ENCODE results near the gene HERC2. TPM values are rescaled to one million over a fixed set of nuclear protein-coding genes. Genes with fewer than 3 reads are reported as not detected.
"Not testable (repeated sequence)": the region's sequence is repeated elsewhere in the genome, so short reads cannot be mapped to it uniquely, and the experiment has no call there.

Gene HERC2
- total RNA-seq, 2 experiments from 2014 or later = 26.8 to 35.0 TPM

DNA sequence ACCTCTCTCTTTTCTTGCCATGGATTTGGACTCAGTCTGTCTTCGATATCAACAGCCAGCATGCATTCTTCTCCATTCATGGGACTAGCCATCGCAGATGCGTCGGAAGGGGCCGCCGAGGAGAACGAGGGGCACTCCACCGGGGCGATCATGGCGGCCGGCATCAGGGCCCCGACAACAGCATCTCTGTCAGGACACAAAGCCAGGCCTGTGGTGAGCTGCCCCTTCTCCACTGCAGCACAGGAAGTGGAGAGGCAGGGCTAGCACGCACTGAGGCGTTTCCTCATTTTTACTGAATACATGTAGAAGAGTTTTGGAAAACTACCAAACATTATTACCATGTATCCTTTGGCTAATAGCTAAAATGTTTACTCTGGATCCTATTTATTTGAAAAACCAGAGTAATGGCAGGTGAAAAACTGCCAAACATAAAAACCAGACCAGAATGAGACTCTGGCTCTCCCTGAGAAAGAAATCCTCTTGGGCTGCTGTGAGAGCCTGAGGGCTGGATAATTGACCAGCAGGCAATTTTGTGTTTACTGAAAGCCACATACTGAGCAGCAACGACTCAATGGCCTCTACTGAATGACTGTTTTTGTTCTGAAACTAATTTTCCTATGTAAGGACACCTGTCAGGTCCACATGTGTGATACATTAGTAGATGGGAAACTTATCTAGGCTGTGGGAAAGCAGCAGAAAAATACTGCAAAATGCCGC, 153.4 kb downstream of the HERC2 start:
- CTCF ChIA-PET; ATAC-seq; H3K4me3 Mint-ChIP-seq; H3K27ac Mint-ChIP-seq; POLR2A ChIA-PET; H3K9me3 Mint-ChIP-seq (ENCODE audit: low read depth); DNase-seq; H3K4me1 Mint-ChIP-seq; H3K27me3 Mint-ChIP-seq; intact Hi-C loops (cut with DNase I, micrococcal nuclease): not testable (repeated sequence)
- H3K36me3 Mint-ChIP-seq (ENCODE audit: low read depth) = peaks cover 59% of the 10 kb centered on the region

DNA sequence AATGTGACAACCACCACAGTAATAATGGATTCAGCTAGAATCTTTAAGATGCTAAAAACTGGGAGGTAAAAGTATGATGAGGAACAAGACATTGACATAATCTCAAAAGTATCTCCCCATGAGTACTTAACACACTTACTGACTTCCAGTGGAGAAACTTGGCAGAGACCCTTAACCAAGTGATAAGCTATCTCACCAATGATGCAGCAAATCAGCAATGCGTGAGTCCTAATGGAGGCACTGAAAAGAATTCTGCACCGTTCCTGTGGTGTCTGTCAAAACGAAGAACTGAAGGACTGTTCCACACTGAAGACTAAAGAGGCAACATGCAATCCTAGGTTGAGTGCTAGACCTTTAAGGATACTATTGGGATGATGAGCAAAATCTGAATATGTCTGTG, 154.9 kb downstream of the HERC2 start:
- DNase-seq (no peak), ATAC-seq (no peak)
- H3K27me3 Mint-ChIP-seq = no peaks in the 10 kb centered on the region
- H3K27ac Mint-ChIP-seq = no peak overlapping the region
- no peak overlapping the region for H3K4me3 Mint-ChIP-seq
- ChIA-PET POLR2A (no interaction called here), CTCF (no interaction called here)
- intact Hi-C loops (cut with DNase I, micrococcal nuclease) = no loop called here
- no peaks in the 10 kb centered on the region for H3K4me1 Mint-ChIP-seq
- peaks cover 63% of the 10 kb centered on the region for H3K36me3 Mint-ChIP-seq (ENCODE audit: low read depth)
- no peaks in the 10 kb centered on the region for H3K9me3 Mint-ChIP-seq (ENCODE audit: low read depth)

DNA sequence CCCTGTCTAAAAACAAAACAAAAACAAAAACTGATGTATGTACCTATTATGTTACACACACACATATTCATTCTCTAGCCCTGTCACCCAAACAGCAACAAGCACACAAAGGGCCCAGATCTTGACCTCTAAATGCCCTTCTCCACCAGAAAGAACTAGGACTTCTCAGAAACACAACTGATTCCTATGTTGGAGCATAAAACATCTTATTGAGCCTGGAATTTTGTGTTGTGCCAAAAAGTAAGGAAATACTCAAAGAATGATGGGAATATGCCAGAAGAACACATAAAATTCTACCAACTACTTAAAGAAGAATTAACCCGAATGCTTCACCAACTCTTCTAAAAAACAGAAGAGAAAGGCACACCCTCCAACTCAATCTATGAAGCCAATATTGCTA, 156.2 kb downstream of the HERC2 start:
- H3K4me1 Mint-ChIP-seq = no peaks in the 10 kb centered on the region
- intact Hi-C loops (cut with DNase I, micrococcal nuclease) = no loop called here
- ATAC-seq (no peak), DNase-seq (no peak)
- no peaks in the 10 kb centered on the region for H3K27me3 Mint-ChIP-seq
- no peak overlapping the region for H3K4me3 Mint-ChIP-seq
- H3K9me3 Mint-ChIP-seq (ENCODE audit: low read depth) = no peaks in the 10 kb centered on the region
- peaks cover 64% of the 10 kb centered on the region for H3K36me3 Mint-ChIP-seq (ENCODE audit: low read depth)
- ChIA-PET CTCF (no interaction called here), POLR2A (no interaction called here)
- H3K27ac Mint-ChIP-seq = no peak overlapping the region

DNA sequence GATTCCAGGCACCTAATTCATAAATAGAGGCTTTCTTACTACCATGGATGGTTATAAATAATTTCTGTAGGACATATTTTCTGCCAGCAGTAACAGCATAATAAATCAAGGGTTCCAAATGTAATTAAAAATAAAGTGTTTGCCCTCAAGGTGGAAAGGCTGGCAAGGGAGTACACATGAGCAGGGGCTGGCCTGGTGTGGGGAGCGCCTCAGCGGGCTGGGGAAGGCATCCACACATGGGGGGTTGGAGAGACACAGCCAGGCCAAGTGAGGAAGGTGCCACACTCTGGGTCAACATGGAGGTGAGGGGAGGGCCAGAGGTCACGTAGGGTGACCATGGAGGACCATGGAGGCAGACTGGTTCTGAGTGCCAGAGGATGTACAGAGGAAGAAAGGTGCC, 157.1 kb downstream of the HERC2 start:
- no peaks in the 10 kb centered on the region for H3K4me1 Mint-ChIP-seq
- no peaks in the 10 kb centered on the region for H3K9me3 Mint-ChIP-seq (ENCODE audit: low read depth)
- peaks cover 59% of the 10 kb centered on the region for H3K36me3 Mint-ChIP-seq (ENCODE audit: low read depth)
- intact Hi-C loops (cut with DNase I, micrococcal nuclease) = no loop called here
- no peaks in the 10 kb centered on the region for H3K27me3 Mint-ChIP-seq
- H3K27ac Mint-ChIP-seq = no peak overlapping the region
- POLR2A ChIA-PET = no interaction called here
- no peak for DNase-seq
- no peak overlapping the region for H3K4me3 Mint-ChIP-seq
- no peak for ATAC-seq
- CTCF ChIA-PET = no interaction called here

DNA sequence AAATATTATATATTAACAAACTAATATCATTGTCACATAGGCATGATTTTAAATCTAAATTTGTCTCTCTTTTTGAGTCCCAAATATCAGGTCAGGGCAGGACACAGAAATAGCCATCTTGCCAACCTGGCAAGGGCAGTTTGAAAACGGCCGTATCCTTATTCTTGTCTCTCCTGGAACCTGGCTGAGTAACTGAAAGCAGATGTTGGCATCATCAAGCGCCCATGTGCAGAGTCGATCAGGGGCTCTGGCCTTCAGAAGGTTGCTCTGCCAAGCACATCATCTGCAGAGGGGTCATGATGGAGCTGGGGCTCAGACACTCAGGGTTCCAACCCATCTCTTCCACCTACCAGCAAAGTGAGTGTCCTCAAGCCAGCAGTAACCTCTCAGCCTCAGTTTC, 167.7 kb downstream of the HERC2 start:
- no peak for ATAC-seq
- Mint-ChIP-seq H3K27me3 (no peaks in the 10 kb centered on the region), H3K4me3 (no peak overlapping the region)

DNA sequence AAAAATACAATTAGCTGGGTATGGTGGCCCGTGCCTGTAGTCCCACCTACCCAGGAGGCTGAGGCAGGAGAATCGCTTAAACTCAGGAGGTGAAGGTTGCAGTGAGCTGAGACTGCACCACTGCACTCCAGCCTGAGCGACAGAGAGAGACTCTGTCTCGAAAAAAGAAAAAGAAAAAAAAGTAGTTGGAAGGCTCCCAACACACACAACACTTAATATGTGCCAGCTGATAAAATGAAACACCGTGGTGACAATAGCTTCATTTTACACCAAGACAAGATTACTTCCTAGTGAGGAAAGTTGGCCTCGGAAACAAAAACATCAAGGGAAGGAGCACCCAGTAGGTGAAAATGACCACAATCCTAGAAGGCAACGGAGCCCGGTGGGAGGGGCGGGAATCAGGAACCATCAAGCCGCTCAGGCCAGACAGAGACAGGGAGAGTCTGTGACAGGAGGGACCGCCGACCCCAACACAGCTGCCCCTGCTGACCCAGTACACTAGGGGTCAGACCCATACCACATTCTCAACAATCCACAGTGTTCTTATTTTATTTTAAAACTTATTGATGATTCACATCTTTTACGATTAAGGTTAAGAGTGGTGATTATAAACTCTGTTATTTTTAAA, 168.4 kb downstream of the HERC2 start:
- peaks cover 20% of the 10 kb centered on the region for H3K9me3 Mint-ChIP-seq (ENCODE audit: low read depth)
- H3K27ac Mint-ChIP-seq = no peak overlapping the region
- no peak overlapping the region for H3K4me3 Mint-ChIP-seq
- H3K27me3 Mint-ChIP-seq = no peaks in the 10 kb centered on the region
- DNase-seq = no peak
- ATAC-seq = no peak
- H3K4me1 Mint-ChIP-seq = no peaks in the 10 kb centered on the region
- POLR2A ChIA-PET = no interaction called here
- CTCF ChIA-PET = no interaction called here
- peaks cover 27% of the 10 kb centered on the region for H3K36me3 Mint-ChIP-seq (ENCODE audit: low read depth)
- intact Hi-C loops (cut with DNase I, micrococcal nuclease) = no loop called here

More for the DNA sequence above, 167.7 kb downstream of the HERC2 start:
- no peak for DNase-seq
- Mint-ChIP-seq H3K27ac (no peak overlapping the region), H3K4me1 (no peaks in the 10 kb centered on the region), H3K36me3 (ENCODE audit: low read depth) (peaks cover 23% of the 10 kb centered on the region), H3K9me3 (ENCODE audit: low read depth) (peaks cover 13% of the 10 kb centered on the region)
- intact Hi-C loops (cut with DNase I, micrococcal nuclease) = no loop called here
- ChIA-PET CTCF (no interaction called here), POLR2A (no interaction called here)

DNA sequence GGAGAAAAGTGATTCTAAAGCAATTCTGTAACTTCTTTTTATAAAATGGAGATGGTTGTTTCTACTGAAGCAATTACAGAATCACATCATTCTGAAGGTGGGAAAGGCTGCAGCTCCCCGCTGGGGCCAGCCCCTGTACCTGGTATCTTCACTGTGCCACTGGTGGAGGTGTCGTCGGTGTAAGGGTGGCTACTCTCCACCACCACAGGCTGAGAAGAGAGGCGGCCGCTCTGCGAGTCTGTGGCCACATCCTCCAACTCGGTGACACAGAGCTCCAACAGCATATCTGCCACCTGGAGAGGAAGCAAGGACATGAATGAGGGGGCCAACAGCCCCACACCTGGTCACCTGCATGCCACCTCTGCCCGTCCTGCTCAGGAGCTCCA, 169.4 kb downstream of the HERC2 start:
- intact Hi-C loops (cut with DNase I, micrococcal nuclease); POLR2A ChIA-PET; DNase-seq; H3K4me3 Mint-ChIP-seq; H3K27ac Mint-ChIP-seq; H3K27me3 Mint-ChIP-seq; H3K4me1 Mint-ChIP-seq; CTCF ChIA-PET; ATAC-seq: not testable (repeated sequence)
- Mint-ChIP-seq H3K36me3 (ENCODE audit: low read depth) (peaks cover 33% of the 10 kb centered on the region), H3K9me3 (ENCODE audit: low read depth) (peaks cover 24% of the 10 kb centered on the region)

DNA sequence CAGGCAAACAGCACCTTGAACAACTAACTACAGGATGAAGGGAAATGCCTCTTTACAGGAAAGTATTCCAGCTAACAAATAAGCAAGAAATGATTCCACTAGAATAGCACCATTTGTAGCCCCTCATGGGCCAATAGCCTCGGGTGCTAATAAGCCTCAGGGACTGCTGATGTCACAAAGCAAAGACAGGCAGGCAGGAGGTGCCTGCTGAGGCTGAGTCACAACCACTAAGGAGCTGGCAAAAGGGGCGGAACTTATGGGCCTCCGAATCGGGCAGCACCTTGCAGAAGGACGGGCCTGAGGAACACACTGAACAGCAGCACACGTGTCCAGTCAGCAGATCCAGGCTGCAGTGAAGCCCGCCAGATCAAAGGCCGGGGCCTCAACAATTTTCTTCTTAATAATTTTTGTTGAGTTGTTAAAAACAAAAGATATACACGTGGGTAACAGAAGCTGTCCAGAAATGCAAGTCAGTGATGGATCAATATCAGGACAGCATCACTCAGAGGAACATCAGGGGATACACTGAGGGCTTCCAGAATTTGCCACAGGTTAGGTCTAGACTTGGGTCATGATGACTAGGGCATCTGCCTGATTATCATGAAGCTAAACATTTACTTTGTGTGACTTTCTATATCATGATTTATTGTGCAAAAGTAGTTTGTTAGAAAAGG, 170.0 kb downstream of the HERC2 start:
- CTCF ChIA-PET; H3K4me1 Mint-ChIP-seq; H3K27ac Mint-ChIP-seq; H3K27me3 Mint-ChIP-seq; POLR2A ChIA-PET; DNase-seq; H3K4me3 Mint-ChIP-seq; intact Hi-C loops (cut with DNase I, micrococcal nuclease): not testable (repeated sequence)
- Mint-ChIP-seq H3K36me3 (ENCODE audit: low read depth) (peaks cover 33% of the 10 kb centered on the region), H3K9me3 (ENCODE audit: low read depth) (peaks cover 24% of the 10 kb centered on the region)
- peak; percentile 57 for ATAC-seq

DNA sequence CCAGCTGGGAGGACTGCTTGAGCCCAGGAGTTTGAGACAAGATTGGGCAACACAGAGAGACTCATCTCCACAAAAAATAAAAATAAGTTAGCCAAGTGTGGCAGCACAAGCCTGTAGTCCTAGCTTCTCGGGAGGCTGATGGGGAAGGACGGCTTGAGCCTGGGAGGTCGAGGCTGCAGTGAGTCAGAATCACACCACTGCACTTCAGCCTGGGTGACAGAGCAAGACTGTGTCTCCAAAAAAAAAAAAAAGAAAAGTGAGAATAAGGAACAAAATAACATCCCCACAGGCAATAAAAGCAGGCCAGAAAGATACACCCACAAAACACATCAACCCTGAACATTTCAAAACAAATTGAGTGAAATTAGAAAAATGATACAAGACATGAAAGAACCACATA, 174.2 kb downstream of the HERC2 start:
- CTCF ChIA-PET = interaction anchor here (0.9 kb wide), 1 partner anchor 9 kb away, joined by 3 read pairs; no protein-coding TSS in a partner anchor
- intact Hi-C loops (cut with DNase I, micrococcal nuclease) = no loop called here
- Mint-ChIP-seq H3K36me3 (ENCODE audit: low read depth) (peaks cover 57% of the 10 kb centered on the region), H3K4me1 (peaks cover 3% of the 10 kb centered on the region), H3K4me3 (no peak overlapping the region), H3K9me3 (ENCODE audit: low read depth) (peaks cover 24% of the 10 kb centered on the region), H3K27ac (peak overlapping the region; percentile 67), H3K27me3 (no peaks in the 10 kb centered on the region)
- ATAC-seq (no peak), DNase-seq (no peak)
- POLR2A ChIA-PET = no interaction called here

DNA sequence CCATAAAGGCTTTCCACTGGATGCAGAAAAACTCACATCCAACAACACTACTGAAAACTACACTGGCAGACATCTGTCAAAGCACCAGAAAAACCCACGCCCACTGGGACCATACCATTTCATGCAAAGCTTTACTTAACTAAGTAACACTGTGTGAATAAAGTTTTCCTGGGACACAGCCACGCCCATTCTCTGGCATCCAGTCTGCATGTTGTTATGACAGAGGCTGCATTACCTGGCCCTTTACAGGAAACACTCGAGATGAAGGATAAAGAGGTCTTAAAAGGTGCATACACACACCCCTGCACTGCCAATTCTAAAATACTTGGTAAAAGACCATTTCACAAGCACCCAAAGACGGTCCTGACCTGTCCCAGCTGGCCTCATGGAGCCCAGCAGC, 176.6 kb downstream of the HERC2 start:
- H3K4me1 Mint-ChIP-seq; ATAC-seq; H3K27ac Mint-ChIP-seq; H3K27me3 Mint-ChIP-seq; intact Hi-C loops (cut with DNase I, micrococcal nuclease); H3K4me3 Mint-ChIP-seq; DNase-seq; POLR2A ChIA-PET: not testable (repeated sequence)
- H3K36me3 Mint-ChIP-seq (ENCODE audit: low read depth) = peaks cover 58% of the 10 kb centered on the region
- CTCF ChIA-PET = interaction anchor here (0.9 kb wide), 1 partner anchor 20 kb away, joined by 4 read pairs; no protein-coding TSS in a partner anchor
- H3K9me3 Mint-ChIP-seq (ENCODE audit: low read depth) = peaks cover 20% of the 10 kb centered on the region

DNA sequence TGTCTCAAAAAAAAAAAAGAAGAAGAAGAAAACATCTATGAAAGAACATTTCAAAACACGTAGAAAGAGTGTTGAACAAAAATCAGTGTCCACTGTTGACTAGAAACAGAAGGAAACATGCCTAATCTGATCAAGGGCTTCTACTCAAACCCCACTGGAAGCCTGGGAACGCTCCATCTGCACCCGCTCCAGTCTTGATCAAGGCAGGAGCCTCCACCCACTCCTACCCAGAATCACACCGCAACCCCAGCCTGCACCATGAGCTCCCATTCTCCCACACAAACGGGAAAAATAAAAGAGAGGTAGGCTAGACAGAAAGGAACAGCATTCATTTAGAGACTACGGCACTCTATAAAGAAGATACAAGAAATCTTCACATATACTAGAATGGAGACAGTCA, 181.9 kb downstream of the HERC2 start:
- no peaks in the 10 kb centered on the region for H3K9me3 Mint-ChIP-seq (ENCODE audit: low read depth)
- no peak for DNase-seq
- intact Hi-C loops (cut with DNase I, micrococcal nuclease) = no loop called here
- no peak for ATAC-seq
- no peak overlapping the region for H3K27ac Mint-ChIP-seq
- H3K27me3 Mint-ChIP-seq = no peaks in the 10 kb centered on the region
- H3K4me3 Mint-ChIP-seq = no peak overlapping the region
- CTCF ChIA-PET = interaction anchor here (1.4 kb wide), 1 partner anchor 14 kb away, joined by 3 read pairs; no protein-coding TSS in a partner anchor
- peaks cover 65% of the 10 kb centered on the region for H3K36me3 Mint-ChIP-seq (ENCODE audit: low read depth)
- H3K4me1 Mint-ChIP-seq = peaks cover 29% of the 10 kb centered on the region
- POLR2A ChIA-PET = no interaction called here

DNA sequence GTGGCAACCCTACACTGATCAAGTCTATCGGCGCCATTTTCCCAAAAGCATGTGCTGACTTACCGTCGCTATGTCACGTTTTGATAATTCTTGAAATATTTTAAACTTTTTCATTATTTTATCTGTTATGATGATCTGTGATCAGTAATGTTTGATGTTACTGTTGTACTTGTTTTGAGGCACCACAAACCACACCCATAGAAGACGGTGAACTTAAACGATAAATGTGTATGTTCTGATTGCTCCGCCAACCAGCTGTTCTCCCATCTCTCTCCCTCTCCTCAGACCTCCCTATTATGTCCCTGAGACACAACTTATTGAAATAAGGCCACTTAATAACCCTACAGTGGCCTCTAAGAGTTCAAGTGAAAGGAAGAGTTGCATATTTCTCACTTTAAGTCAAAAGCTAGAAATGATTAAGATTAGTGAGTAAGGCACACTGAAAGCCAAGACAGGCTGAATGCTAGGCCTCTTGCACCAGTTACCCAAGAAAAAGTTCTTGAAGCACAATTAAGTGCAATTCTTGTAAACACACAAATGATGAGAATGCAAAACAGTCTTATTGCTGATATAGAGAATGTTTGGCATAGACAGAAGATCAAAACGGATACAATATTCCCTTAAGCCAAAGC, 184.5 kb downstream of the HERC2 start:
- H3K36me3 Mint-ChIP-seq (ENCODE audit: low read depth) = peaks cover 56% of the 10 kb centered on the region
- CTCF ChIA-PET = not testable (repeated sequence)

More for the DNA sequence above, 184.5 kb downstream of the HERC2 start:
- H3K4me3 Mint-ChIP-seq; H3K9me3 Mint-ChIP-seq (ENCODE audit: low read depth); H3K27me3 Mint-ChIP-seq; intact Hi-C loops (cut with DNase I, micrococcal nuclease); DNase-seq; POLR2A ChIA-PET: not testable (repeated sequence)
- Mint-ChIP-seq H3K4me1 (peaks cover 39% of the 10 kb centered on the region), H3K27ac (peak overlapping the region; percentile 73)
- peak; percentile 63 for ATAC-seq
